Osteoblast (primary cell): ENCODE measurements around the gene ANKRD34B. TPM values are rescaled to one million over a fixed set of nuclear protein-coding genes. Genes with fewer than 3 reads are reported as not detected.
"Not testable (repeated sequence)": the region's sequence is repeated elsewhere in the genome, so short reads cannot be mapped to it uniquely, and the experiment has no call there.

ENCODE experiments used
- DNase-seq: peaks from one replicate; pipeline ENCODE4 v3.0.0; 2011; ENCODE audit warnings: low spot score, mixed read lengths; ENCODE audit not compliant: insufficient read length; ENCODE audit errors: missing footprints
- H2AFZ ChIP-seq: 2 replicates; pipeline ENCODE4 v1.6.0; 2011; ENCODE audit warnings: mild to moderate bottlenecking, low read length
- H3K27ac ChIP-seq: 2 replicates; pipeline ENCODE4 v1.5.1; 2011; ENCODE audit warnings: mild to moderate bottlenecking, low read depth, low read length, moderate library complexity
- H3K27me3 ChIP-seq: 2 replicates; pipeline ENCODE4 v1.6.0; 2012; ENCODE audit warnings: mild to moderate bottlenecking, control low read depth, inconsistent platforms, low read length, moderate library complexity; ENCODE audit not compliant: insufficient read depth
- H3K36me3 ChIP-seq: 2 replicates; pipeline ENCODE4 v1.5.1; 2011; ENCODE audit warnings: mild to moderate bottlenecking, low read length, control low read depth, moderate library complexity; ENCODE audit not compliant: insufficient read depth
- H3K4me1 ChIP-seq: 2 replicates; pipeline ENCODE4 v1.5.1; 2011; ENCODE audit warnings: mild to moderate bottlenecking, low read length, control low read depth, moderate library complexity; ENCODE audit not compliant: insufficient read depth
- H3K4me2 ChIP-seq: 2 replicates; pipeline ENCODE4 v1.6.0; 2011; ENCODE audit warnings: mild to moderate bottlenecking, low read length; ENCODE audit not compliant: insufficient read depth
- H3K4me3 ChIP-seq: fragments of 200-600 bp; sonication (generic); 3 replicates; pipeline ENCODE4 v1.5.1; 2012; ENCODE audit warnings: mild to moderate bottlenecking, low read length, inconsistent platforms; ENCODE audit not compliant: insufficient read depth
- H3K79me2 ChIP-seq: 2 replicates; pipeline ENCODE4 v1.6.0; 2012; ENCODE audit warnings: mild to moderate bottlenecking, low read length, control low read depth, inconsistent platforms; ENCODE audit not compliant: insufficient read depth
- H3K9me3 ChIP-seq: 2 replicates; pipeline ENCODE4 v1.5.1; 2011; ENCODE audit warnings: low read depth, low read length, control low read depth
- H4K20me1 ChIP-seq: 2 replicates; pipeline ENCODE4 v1.6.0; 2012; ENCODE audit warnings: mild to moderate bottlenecking, low read length, control low read depth; ENCODE audit not compliant: insufficient read depth
- total RNA-seq: library from RNA; depleted of rRNA; stranded (reverse); fragments of >200 nt; gene quantifications from 2 replicates; pipeline ENCODE4 v1.2.3, GENCODE V29; 2012
- TF ChIP-seq, protein P1 (sequence below): IDR thresholded peaks from 2 replicates; pipeline ENCODE4 v1.5.1; 2011; ENCODE audit warnings: mild to moderate bottlenecking, low read depth, low read length, moderate library complexity; ENCODE audit errors: extremely low read depth

ANKRD34B gene
- total RNA-seq, 1 donor: not detected

DNA sequence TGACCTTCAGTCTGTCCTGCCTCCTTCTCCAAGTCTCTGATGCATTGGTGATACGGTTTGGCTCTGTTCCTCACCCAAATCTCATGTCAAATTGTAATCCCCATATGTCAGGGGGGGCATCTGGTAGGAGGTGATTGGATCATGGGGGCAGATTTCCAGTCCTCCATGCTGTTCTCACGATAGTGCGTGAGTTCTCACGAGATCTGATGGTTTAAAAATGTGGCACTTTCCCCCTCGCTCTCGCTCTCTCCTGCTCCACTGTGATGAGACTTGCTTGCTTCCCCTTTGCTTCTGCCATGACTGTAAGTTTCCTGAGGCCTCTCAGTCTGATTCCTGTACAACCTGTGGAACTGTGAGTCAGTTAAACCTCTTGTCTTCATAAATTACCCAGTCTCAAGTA lies 14.7 kb upstream of the ANKRD34B start:
- Histone ChIP-seq H3K9me3 (no peaks in the 10 kb centered on the region), H4K20me1 (no peaks in the 10 kb centered on the region), H3K4me2 (no peak overlapping the region), H3K4me3 (no peak overlapping the region), H2AFZ (no peak overlapping the region), H3K36me3 (no peaks in the 10 kb centered on the region), H3K27ac (no peak overlapping the region), H3K79me2 (no peaks in the 10 kb centered on the region), H3K27me3 (no peaks in the 10 kb centered on the region), H3K4me1 (no peaks in the 10 kb centered on the region)
- TF ChIP-seq, protein P1, sequence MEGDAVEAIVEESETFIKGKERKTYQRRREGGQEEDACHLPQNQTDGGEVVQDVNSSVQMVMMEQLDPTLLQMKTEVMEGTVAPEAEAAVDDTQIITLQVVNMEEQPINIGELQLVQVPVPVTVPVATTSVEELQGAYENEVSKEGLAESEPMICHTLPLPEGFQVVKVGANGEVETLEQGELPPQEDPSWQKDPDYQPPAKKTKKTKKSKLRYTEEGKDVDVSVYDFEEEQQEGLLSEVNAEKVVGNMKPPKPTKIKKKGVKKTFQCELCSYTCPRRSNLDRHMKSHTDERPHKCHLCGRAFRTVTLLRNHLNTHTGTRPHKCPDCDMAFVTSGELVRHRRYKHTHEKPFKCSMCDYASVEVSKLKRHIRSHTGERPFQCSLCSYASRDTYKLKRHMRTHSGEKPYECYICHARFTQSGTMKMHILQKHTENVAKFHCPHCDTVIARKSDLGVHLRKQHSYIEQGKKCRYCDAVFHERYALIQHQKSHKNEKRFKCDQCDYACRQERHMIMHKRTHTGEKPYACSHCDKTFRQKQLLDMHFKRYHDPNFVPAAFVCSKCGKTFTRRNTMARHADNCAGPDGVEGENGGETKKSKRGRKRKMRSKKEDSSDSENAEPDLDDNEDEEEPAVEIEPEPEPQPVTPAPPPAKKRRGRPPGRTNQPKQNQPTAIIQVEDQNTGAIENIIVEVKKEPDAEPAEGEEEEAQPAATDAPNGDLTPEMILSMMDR: no peak
- no peak for DNase-seq

DNA sequence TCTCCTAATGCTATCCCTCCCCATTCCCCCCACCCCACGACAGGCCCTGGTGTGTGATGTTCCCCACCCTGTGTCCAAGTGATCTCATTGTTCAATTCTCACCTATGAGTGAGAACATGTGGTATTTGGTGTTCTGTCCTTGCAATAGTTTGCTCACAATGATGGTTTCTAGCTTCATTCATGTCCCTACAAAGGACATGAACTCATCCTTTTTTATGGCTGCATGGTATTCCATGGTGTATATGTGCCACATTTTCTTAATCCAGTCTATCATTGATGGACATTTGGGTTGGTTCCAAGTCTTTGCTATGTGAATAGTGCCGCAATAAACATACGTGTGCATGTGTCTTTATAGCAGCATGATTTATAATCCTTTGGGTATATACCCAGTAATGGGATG lies 10.2 kb upstream of the ANKRD34B start:
- not testable (repeated sequence) for H3K4me2 ChIP-seq, H3K4me3 ChIP-seq, H2AFZ ChIP-seq, H3K79me2 ChIP-seq, DNase-seq, H3K9me3 ChIP-seq, H3K36me3 ChIP-seq, H3K4me1 ChIP-seq, H3K27ac ChIP-seq, H4K20me1 ChIP-seq
- peaks cover 22% of the 10 kb centered on the region for H3K27me3 ChIP-seq

DNA sequence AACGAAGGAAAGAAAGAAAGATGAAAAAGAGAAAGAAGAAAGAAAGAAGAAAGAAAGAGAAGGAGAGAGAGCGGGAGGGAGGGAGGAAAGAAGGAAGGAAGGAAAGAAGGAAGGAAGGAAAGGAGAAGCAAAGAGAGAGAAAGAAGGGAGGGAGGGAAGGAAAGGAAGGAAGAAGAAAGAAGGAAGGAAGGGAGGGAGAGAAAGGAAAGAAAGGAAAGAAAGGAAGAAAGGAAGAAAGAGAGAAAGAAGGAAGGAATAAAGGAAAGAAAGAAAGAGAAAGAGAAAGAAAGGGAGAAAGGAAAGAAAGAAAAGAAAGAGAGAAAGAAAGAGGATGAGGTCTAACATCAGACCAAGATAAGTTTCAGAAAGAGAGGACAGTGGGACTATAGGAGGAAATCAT lies 9.0 kb upstream of the ANKRD34B start:
- H3K4me2 ChIP-seq: no peak overlapping the region
- peaks cover 29% of the 10 kb centered on the region for H3K27me3 ChIP-seq
- TF ChIP-seq, protein P1: no peak

DNA sequence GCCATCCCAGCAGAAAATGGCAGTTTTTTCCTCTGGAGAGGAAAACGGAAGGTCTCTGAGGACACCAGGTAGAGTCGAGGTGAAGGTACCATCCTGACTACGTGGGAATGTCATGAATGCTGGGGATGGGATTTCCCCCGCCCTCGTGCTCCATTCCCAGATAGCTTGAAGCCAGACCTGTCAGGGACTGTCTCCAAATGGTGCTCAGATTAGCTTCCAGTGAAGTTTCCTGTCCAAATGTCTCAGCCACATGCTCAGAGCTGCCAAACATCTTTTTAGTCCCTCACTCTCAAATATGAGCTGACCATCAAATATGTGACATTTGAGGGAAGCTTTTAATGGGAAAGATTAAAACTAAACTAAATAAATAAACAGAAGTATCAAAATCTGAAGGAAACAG lies 7.6 kb upstream of the ANKRD34B start:
- Histone ChIP-seq H3K79me2 (no peaks in the 10 kb centered on the region), H2AFZ (no peak overlapping the region), H4K20me1 (no peaks in the 10 kb centered on the region), H3K4me1 (no peaks in the 10 kb centered on the region), H3K27me3 (peaks cover 34% of the 10 kb centered on the region), H3K4me3 (no peak overlapping the region), H3K4me2 (no peak overlapping the region), H3K27ac (no peak overlapping the region), H3K9me3 (peaks cover under 1% of the 10 kb centered on the region), H3K36me3 (no peaks in the 10 kb centered on the region)
- DNase-seq: no peak
- TF ChIP-seq, protein P1: no peak

More for the DNA sequence above, 9.0 kb upstream of the ANKRD34B start:
- Histone ChIP-seq H3K79me2 (no peaks in the 10 kb centered on the region), H3K36me3 (no peaks in the 10 kb centered on the region), H4K20me1 (no peaks in the 10 kb centered on the region), H2AFZ (no peak overlapping the region), H3K4me1 (no peaks in the 10 kb centered on the region), H3K9me3 (no peaks in the 10 kb centered on the region), H3K27ac (no peak overlapping the region), H3K4me3 (no peak overlapping the region)
- no peak for DNase-seq
